T-helper 17 cell (primary cell): ENCODE measurements around the gene JAK2. TPM values are rescaled to one million over a fixed set of nuclear protein-coding genes. Genes with fewer than 3 reads are reported as not detected.

Experiments
- ATAC-seq: fragments of 150-1000 bp; cut with Tn5 transposase; 2 replicates; pipeline ENCODE4 v1.10.0; 2021; ENCODE audit warnings: mild to moderate bottlenecking, moderate library complexity
- DNase-seq, 3 donors: peaks; one replicate each; pipeline versions ENCODE4 v3.0.0 to v3.0.0-alpha.2; 2020 to 2021
- H3K9me3 ChIP-seq: one replicate; pipeline ENCODE4 v1.7.0; 2013; ENCODE audit warnings: low read length, mild to moderate bottlenecking; ENCODE audit not compliant: control insufficient read depth, poor library complexity, severe bottlenecking
- H3K27ac Mint-ChIP-seq: one replicate; pipeline ENCODE4 v1.8.0; 2022; ENCODE audit warnings: mild to moderate bottlenecking, moderate library complexity, mixed read lengths
- H3K27me3 Mint-ChIP-seq: one replicate; pipeline ENCODE4 v1.8.0; 2022; ENCODE audit warnings: mixed read lengths
- H3K36me3 Mint-ChIP-seq: one replicate; pipeline ENCODE4 v1.8.0; 2022; ENCODE audit warnings: low read depth, mixed read lengths
- H3K4me1 Mint-ChIP-seq: one replicate; pipeline ENCODE4 v1.8.0; 2022; ENCODE audit warnings: mild to moderate bottlenecking, mixed read lengths
- H3K4me3 Mint-ChIP-seq: one replicate; pipeline ENCODE4 v1.8.0; 2022; ENCODE audit warnings: mild to moderate bottlenecking, moderate library complexity, mixed read lengths
- total RNA-seq, 4 donors: library from RNA in 2 of 4; stranded (reverse) in 2 of 4; gene quantifications; one replicate each; pipeline ENCODE4 v1.2.3 and lab custom pipeline; 2022 to 2026

The JAK2 gene
- total RNA-seq, 2 donors from 2014 or later = 14.6 TPM

DNA sequence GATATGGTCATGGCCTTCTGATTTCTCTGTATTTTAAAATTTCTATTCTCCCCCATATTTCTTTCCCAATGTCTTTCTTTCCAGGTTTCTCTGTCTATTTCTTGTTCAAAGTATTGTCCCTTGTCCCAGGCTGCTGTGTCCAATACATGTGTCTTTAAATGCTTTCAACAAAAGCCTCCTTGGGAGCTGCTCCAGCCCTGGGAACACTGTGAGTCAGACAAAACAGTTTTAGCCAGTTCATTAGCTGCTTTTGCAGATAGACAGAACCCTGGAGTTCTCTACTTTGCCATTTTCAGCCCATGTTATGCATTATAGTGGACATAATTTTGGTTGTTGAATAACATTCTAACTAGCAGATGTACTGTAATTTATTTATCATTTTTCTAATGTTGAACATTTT, 20.5 kb upstream of the JAK2 start:
- H3K27me3 Mint-ChIP-seq = peaks cover 3% of the 10 kb centered on the region
- ATAC-seq (no peak), DNase-seq (no peak)
- no peak overlapping the region for H3K27ac Mint-ChIP-seq
- H3K4me3 Mint-ChIP-seq = no peak overlapping the region
- peaks cover 3% of the 10 kb centered on the region for H3K36me3 Mint-ChIP-seq
- no peaks in the 10 kb centered on the region for H3K9me3 ChIP-seq
- peaks cover 4% of the 10 kb centered on the region for H3K4me1 Mint-ChIP-seq

DNA sequence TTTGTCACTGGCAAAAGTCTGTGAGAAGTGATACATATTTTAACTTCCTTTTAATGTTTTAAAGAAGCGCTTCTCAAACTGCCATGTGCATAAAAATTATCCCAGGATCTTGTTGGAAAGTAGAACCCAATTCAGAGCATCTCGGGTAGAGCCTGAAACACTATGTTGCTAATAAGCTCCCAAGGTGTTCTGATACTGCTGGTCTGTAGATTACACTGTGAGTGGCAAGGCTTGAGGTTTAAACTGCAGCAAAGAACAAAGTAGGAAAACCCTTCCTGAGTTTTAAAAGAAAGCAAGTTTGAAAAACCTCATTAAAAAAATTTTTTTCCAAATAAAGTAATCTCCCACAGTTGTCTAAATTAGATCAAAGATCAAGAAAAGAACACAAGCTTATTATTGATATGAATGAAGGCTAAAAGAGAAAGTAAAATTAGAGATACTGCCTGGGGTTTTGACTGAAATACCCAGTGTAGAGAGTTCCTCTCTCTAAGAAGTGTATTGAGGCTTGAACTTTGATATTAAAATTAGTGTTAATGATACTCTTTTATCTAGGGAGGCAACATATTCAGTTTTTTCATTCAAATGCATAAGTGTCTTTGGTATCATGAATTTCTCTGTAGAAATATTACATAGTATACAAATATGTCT, 19.8 kb upstream of the JAK2 start:
- no peaks in the 10 kb centered on the region for H3K9me3 ChIP-seq
- DNase-seq = no peak
- ATAC-seq = no peak
- H3K4me3 Mint-ChIP-seq = no peak overlapping the region
- no peak overlapping the region for H3K27ac Mint-ChIP-seq
- H3K4me1 Mint-ChIP-seq = peaks cover 7% of the 10 kb centered on the region
- H3K27me3 Mint-ChIP-seq = peaks cover 7% of the 10 kb centered on the region
- H3K36me3 Mint-ChIP-seq = peaks cover 3% of the 10 kb centered on the region

DNA sequence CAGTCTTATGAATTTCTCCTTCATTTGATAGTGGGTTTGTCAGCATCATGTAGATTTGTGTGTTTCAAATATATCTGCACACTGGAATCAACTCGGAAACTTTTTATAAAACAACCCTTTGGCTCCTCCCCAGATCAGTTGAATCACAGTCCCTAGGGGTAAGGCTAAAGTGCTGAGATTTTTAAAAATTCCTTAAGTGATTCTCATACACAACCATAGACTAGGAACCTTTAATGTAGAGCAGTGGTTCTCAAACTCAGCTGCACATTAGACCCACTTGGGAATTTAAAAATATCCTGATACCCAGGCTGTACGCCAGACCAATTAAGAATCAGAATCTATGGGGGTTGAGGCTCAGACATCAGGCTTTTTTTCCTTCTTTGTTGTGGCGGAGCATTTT, 17.5 kb upstream of the JAK2 start:
- ATAC-seq = no peak
- peaks cover 7% of the 10 kb centered on the region for H3K4me1 Mint-ChIP-seq
- no peak overlapping the region for H3K27ac Mint-ChIP-seq
- DNase-seq = no peak
- H3K36me3 Mint-ChIP-seq = peaks cover 3% of the 10 kb centered on the region
- H3K27me3 Mint-ChIP-seq = peaks cover 7% of the 10 kb centered on the region
- no peak overlapping the region for H3K4me3 Mint-ChIP-seq
- no peaks in the 10 kb centered on the region for H3K9me3 ChIP-seq

DNA sequence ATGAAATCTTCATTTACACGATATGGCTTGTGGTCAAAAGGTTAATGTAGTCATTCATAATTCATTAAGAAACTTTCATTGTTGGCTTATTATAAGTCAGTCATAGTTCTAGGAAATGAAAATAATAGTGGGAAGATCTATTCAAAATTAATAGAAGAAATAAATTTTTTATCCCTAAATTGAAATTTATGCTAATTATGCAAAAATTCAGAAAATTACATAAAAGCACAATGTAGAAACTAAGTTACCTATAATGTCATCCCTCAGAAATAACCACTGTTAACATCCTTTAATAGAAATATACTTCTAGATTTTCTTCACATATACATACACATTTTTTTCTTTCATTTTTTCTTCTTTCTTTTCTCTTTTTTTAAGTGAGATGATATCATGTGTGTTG, 15.9 kb upstream of the JAK2 start:
- DNase-seq (no peak), ATAC-seq (no peak)
- no peak overlapping the region for H3K27ac Mint-ChIP-seq
- H3K9me3 ChIP-seq = no peaks in the 10 kb centered on the region
- peaks cover 8% of the 10 kb centered on the region for H3K4me1 Mint-ChIP-seq
- no peak overlapping the region for H3K4me3 Mint-ChIP-seq
- peaks cover 2% of the 10 kb centered on the region for H3K36me3 Mint-ChIP-seq
- peaks cover 7% of the 10 kb centered on the region for H3K27me3 Mint-ChIP-seq

DNA sequence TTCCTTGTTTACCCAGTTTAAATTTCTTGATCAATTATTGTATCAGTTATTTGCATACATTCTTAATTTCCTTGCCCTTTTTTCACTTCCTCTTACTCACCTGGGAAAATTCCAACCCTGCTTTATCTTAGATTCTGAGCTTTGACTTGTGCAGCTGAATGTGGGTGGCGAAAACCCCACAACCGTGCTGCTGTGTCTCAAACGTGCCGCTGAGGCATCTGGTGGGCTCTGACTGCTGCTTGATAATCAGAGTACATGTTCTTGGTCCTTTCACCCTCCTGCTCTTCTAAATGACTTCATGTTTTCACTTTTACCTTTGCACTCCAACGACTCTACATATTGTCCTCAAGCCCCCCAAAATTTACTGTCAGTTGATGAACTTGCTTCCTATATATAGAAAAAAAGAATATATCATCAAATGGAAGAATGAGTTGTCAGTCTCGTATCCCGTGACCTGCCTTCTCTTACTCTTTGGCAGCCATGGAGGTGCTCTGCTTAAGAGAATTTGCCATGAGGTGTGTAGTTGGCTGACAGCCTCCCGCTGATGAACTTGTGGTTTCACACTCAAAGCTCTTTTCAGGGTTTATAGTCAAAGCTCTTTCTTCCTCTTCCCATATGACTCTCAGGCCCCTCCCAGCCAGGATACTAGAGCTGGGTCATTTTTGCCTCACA, 14.0 kb upstream of the JAK2 start:
- ATAC-seq (peak; percentile 66), DNase-seq (no peak)
- H3K36me3 Mint-ChIP-seq = no peaks in the 10 kb centered on the region
- H3K4me3 Mint-ChIP-seq = no peak overlapping the region
- peaks cover 7% of the 10 kb centered on the region for H3K27me3 Mint-ChIP-seq
- H3K9me3 ChIP-seq = no peaks in the 10 kb centered on the region
- no peak overlapping the region for H3K27ac Mint-ChIP-seq
- peaks cover 8% of the 10 kb centered on the region for H3K4me1 Mint-ChIP-seq

DNA sequence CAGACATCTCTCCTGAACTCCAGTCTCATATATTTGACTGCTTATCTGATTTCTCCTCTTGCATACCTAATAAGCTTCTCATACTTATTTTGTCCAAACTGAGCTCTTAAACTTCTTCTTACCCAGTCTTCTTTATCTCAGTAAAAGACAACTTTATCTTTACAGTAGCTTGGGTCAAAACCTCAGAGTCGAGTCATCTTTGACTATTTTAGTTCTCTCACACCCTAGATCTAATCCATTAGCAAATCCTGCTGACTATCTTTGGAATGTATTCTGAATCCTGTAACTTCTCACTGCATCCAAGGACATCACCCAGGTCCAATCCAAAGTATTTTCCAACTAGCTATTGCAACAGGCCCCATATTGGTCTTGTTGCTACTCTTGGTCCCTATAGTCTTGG, 11.8 kb upstream of the JAK2 start:
- Mint-ChIP-seq H3K27me3 (peaks cover 13% of the 10 kb centered on the region), H3K27ac (no peak overlapping the region), H3K36me3 (no peaks in the 10 kb centered on the region), H3K4me3 (no peak overlapping the region), H3K4me1 (peaks cover 4% of the 10 kb centered on the region)
- ATAC-seq (no peak), DNase-seq (no peak)
- H3K9me3 ChIP-seq = no peaks in the 10 kb centered on the region

DNA sequence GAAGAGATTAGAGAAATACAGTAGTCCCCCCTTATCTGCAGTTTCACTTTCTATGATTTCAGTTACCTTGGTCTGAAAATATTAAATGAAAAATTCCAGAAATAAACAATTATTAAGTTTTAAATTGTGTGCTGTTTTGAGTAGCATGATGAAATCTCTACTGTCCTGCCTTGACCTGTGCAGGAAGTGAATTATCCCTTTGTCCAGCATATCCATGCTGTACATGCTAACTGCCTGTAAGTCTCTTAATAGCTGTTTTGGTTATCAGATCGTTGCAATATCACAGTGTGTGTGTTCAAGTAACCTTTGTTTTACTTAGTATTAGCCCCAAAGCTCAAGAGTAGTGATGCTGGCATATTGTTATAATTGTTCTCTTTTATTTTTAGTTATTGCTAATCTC, 11.2 kb upstream of the JAK2 start:
- Mint-ChIP-seq H3K27ac (no peak overlapping the region), H3K36me3 (no peaks in the 10 kb centered on the region)
- no peaks in the 10 kb centered on the region for H3K9me3 ChIP-seq

DNA sequence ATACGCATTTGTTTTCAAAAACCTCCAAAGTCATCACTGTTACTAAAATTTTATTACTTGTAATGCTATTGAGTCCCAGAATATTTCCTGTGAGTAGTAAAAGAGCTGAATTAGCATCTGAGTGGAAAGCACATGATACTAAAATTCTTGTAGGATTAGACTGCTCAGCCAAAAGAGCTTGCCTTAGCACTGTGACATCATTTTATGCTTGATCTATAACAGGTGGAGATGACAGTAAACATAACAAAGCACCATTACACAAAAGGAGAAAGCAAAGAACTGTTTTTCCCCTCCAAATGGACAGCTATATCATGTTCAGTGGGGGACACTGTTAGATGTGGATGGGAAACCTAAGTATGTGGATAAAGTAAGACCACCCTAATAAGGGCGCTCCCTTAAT, 5.8 kb upstream of the JAK2 start:
- Mint-ChIP-seq H3K4me1 (peaks cover 8% of the 10 kb centered on the region), H3K27ac (no peak overlapping the region), H3K4me3 (no peak overlapping the region), H3K36me3 (no peaks in the 10 kb centered on the region), H3K27me3 (peaks cover 19% of the 10 kb centered on the region)
- no peaks in the 10 kb centered on the region for H3K9me3 ChIP-seq
- DNase-seq = no peak
- no peak for ATAC-seq

More for the DNA sequence above, 11.2 kb upstream of the JAK2 start:
- Mint-ChIP-seq H3K27me3 (peaks cover 17% of the 10 kb centered on the region), H3K4me3 (no peak overlapping the region), H3K4me1 (peaks cover 4% of the 10 kb centered on the region)
- DNase-seq (no peak), ATAC-seq (no peak)

DNA sequence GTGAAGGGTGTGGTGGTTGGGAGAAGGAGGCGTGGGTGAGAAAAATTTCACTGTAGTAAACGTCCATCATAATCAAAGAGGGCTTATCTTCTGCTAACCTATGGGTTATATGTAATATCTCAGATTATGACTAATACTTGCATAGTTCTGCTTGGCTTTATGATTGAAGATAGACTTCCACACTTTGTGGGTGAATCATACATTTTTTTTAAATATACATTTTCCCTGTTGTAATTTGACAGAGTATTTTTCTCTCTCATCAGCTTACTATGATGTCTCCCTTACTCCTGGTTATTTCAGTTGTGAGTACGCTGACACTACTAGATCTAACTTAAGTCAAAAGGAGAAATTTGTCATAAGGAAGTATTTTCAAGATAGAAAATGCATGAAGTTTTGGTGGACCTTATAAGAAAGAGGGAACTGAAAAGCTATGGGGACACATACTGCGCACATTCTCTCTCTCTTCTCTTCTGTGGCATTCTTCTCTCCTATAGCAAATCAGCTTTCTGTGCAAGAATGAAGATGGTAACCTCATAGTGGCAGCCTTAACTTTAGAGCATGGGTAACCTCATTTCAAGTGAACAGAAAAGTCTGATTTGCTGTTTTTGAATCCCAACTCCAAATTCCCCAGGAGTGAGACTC, 4.9 kb upstream of the JAK2 start:
- no peaks in the 10 kb centered on the region for H3K9me3 ChIP-seq
- DNase-seq = no peak
- Mint-ChIP-seq H3K36me3 (no peaks in the 10 kb centered on the region), H3K27me3 (peaks cover 19% of the 10 kb centered on the region), H3K4me1 (peaks cover 10% of the 10 kb centered on the region), H3K4me3 (no peak overlapping the region), H3K27ac (no peak overlapping the region)
- ATAC-seq = no peak

DNA sequence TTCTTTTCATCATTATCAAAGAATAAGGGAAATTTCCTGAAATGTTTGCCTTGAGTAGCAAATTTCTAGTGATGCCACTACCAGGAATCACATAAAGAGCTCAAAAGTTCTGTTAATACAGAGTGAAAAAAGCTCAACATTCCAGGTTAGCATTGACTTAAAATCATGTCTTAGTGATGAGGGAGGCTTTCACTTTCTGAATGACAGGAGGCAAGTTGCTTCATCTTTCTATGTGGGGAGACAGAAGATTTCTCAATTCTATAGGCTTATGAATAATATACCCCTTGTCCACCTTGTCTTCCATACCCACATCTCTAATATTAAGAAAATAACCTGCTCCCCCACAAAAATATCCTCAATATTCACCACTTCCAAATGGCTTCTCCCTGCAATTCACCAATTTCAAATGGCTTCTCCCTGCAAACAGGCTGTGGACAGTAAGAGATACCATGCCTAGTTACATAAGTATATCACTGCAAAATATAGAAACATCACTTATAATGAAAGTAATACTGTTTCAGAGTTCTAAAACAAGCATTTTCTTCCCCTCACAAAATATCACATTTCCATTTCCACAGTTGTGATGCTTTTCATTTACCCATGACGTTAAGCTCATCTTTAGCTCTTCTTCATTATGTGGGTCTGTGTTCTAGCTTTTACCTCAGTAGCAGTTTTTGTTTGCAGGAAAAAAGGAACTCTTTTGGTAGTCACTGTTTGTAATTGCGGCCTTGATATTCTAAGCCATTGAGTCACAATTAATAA, 2.2 kb upstream of the JAK2 start:
- H3K27ac Mint-ChIP-seq = no peak overlapping the region
- no peak for DNase-seq
- ATAC-seq = no peak
- peaks cover 3% of the 10 kb centered on the region for H3K36me3 Mint-ChIP-seq
- no peak overlapping the region for H3K4me3 Mint-ChIP-seq
- no peaks in the 10 kb centered on the region for H3K9me3 ChIP-seq
- H3K4me1 Mint-ChIP-seq = peaks cover 23% of the 10 kb centered on the region
- H3K27me3 Mint-ChIP-seq = peaks cover 13% of the 10 kb centered on the region

DNA sequence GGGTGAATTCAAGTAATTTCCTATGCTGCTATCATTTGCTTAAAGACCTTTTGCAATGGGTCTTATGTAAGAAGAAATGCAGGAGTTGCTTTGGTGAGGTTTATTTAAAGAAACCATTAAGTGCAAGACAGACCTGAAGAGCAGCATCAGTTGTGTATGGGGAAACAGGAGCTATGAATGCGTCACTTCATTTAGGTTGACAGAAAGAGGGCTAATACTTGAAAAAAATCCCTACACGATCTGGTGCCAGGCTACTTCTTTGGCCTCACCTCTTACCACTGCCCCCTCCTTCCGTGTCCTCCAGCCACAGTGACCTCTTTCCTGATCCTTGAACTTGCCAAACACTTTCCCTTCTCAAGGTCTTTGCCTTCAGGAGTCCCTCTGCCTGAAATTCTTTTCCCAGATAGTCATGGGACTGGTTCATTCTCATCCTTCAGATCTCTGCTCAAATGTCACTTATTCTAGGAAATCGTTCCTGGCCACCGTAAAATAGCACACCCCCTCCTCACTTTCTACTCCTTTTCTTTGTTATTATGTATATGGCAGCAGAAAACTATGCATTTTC, 1.4 kb upstream of the JAK2 start:
- no peak for DNase-seq
- peaks cover 23% of the 10 kb centered on the region for H3K4me1 Mint-ChIP-seq
- peaks cover 12% of the 10 kb centered on the region for H3K27me3 Mint-ChIP-seq
- no peaks in the 10 kb centered on the region for H3K9me3 ChIP-seq
- H3K36me3 Mint-ChIP-seq = peaks cover 3% of the 10 kb centered on the region
- H3K27ac Mint-ChIP-seq = peak overlapping the region; percentile 94
- H3K4me3 Mint-ChIP-seq = peak overlapping the region; percentile 99
- no peak for ATAC-seq

DNA sequence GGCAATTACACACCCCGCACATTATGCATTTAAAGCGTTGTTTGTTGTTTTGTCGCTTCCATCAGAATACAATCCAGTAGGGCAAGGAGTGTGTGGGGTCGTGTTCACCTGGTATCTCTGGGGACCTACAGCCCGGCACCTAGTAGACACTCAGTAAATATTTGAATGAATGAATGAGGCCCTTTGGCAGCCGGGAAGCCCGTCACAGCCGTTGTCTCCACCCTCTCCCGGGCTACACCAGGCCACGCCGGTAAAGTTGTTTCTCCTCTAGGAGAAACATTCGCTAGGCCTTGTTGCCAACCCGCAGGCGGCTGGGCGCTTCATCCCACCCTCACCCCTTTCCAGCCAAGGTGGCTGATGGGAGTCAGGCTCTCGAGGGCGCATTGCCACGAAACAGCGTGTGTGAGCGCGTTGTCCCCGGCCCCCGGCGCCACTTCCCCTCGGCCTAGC, 876 bp upstream of the JAK2 start:
- no peak for DNase-seq
- H3K9me3 ChIP-seq = no peaks in the 10 kb centered on the region
- peak overlapping the region; percentile 99 for H3K4me3 Mint-ChIP-seq
- peaks cover 3% of the 10 kb centered on the region for H3K36me3 Mint-ChIP-seq
- peak overlapping the region; percentile 94 for H3K27ac Mint-ChIP-seq
- peaks cover 23% of the 10 kb centered on the region for H3K4me1 Mint-ChIP-seq
- no peak for ATAC-seq
- H3K27me3 Mint-ChIP-seq = peaks cover 7% of the 10 kb centered on the region
